Activated CD4-positive, alpha-beta T cell treated with anti-CD3 and anti-CD28 coated beads, Interleukin-2, amount 50 U/mL, for 24 hours (primary cell): ENCODE measurements around the gene DHRS7B.
"Not testable (repeated sequence)": the region's sequence is repeated elsewhere in the genome, so short reads cannot be mapped to it uniquely, and the experiment has no call there.

ENCODE experiments used
- DNase-seq, 2 donors: peaks; one replicate each; pipeline ENCODE4 v3.0.0-alpha.2; 2020; ENCODE audit warnings: low read depth in 1 of 2, low spot score in 1 of 2

Gene DHRS7B, protein sequence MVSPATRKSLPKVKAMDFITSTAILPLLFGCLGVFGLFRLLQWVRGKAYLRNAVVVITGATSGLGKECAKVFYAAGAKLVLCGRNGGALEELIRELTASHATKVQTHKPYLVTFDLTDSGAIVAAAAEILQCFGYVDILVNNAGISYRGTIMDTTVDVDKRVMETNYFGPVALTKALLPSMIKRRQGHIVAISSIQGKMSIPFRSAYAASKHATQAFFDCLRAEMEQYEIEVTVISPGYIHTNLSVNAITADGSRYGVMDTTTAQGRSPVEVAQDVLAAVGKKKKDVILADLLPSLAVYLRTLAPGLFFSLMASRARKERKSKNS

DNA sequence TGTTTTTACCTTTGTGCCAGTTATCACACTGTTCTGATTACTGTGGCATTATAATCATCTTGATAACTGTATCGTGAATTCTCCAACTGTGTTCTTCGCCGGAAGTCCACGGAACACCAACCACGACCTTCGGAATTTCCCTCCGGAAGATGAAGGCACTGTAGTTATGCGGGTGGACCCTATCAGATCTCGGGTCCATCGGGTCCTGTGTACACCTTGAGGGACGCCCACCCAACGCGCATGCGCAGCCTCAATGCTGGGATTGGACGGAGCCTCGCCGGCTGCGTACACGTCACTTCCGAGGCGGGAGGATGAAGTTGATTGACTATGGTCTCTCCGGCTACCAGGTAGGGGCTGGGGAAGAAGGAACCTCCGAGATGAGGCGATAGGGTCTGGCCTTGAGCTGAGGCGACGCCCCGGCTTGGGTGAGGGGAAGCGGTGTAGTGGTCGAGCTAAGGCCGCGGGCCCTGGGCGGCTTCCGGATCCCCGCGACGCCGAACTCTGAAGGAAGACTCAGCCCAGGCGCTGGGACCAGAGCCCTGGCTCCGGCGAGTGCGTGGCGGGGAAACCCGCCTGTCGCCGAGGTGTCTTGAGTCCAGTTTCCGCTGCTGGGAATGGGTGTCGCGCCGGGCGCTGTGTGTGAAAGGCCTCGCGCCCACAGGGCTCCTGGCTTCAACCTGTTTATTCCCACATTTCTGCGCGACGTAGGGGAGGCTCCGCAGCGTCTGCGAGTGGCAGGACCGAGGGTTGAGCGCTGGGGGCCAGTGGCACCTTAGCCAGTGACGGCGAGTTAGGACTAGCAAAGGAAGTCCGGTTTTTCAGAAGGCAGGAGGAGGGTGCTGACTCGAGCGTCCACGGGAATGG is at the start of gene DHRS7B:
TSS of gene DHRS7B (plus strand) at position 320 of the 864 bp plus-strand sequence. CDS start at position 328, 8 bp downstream.
- peak; percentile 97 for DNase-seq

DNA sequence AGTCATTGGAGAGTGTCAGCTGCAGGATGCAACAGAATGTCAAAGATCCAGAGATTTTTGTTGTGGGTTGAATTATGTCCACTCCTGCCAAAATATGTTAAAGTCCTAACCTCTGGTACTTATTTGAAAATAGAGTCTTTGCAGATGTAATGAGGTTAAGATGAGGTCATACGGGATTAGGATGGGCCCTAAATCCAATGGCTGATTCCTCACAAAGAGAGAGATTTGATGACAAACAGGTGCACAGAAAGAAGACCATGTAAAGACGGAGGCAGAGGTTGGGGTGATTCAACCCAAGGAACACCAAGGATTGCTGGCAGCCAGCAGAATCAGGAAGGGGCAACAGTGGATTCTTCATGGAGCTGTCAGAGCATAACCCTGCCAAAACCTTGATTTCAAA is 49.5 kb upstream of the DHRS7B start:
- no peak for DNase-seq

DNA sequence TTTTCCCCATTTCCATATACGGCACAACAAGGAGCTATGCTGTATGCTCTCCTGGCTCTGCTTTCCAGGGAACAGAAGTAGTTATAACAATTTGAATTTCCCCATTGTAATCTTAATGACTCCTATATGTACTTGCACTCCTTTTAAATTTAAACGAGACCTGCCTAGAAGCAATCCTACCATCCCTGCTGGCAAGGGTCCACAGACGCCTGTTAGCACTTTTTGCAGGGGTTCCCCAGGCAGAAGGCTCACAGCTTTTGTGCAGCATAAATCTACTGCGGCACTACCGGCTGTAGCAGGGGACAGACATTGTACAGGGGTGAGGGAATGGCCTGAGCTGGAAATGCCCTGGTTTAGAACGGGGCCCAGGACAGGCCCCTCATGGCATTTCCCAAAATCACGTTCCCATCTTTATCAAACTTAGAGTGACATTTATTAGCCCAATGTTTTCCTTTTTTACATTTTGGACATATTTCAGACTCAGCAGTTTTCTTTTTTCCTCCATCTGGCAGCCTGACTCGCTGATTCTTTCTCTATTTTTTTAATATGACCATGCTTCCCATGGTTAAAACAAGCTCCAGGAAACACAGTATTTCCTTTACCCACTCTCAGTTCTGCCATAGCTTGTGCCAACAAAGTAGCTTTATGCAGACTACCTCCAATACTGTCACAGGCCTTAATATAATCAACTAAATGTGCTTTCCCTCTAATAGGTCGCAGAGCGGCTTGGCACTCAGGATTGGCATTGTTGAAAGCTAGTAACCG is 48.6 kb upstream of the DHRS7B start:
- DNase-seq: no peak

DNA sequence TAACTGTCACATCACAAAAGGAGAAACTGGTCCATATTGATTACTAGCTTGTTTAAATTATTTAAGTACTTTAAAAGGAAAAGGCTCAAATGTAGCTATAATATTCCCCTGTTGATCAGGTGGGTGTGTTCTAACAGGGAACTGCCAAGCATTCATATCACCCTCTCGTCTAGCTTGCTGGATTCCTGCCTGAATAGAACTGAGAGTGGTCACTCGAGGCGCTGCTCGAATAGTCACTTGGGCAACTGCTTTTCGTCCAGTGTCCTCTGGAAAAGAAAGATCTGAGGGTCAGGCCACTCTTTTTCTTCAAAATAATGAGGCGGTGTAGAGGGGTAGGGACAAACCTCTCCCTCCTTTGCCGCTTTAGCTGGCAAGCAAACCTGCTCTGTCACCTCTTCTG is 47.6 kb upstream of the DHRS7B start:
- DNase-seq: no peak

DNA sequence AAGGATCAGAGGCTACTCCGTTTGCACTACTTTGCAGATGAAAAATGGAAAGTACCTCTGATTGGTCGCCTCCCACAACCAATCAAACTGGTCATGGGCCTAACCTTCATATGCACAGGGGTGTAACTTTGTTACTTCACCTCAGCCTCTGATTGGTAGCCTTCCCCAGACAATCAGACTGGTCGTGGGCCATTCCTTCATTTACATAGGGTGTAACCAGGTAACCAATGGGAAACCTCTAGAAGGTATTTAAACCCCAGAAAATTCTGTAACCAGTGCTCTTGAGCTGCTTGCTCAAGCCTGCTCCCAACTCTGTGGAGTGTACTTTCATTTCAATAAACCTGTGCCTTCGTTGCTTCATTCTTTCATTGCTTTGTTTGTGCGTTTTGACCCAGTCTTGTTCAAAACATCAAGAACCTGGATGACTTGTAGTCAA is 44.7 kb upstream of the DHRS7B start:
- no peak for DNase-seq

DNA sequence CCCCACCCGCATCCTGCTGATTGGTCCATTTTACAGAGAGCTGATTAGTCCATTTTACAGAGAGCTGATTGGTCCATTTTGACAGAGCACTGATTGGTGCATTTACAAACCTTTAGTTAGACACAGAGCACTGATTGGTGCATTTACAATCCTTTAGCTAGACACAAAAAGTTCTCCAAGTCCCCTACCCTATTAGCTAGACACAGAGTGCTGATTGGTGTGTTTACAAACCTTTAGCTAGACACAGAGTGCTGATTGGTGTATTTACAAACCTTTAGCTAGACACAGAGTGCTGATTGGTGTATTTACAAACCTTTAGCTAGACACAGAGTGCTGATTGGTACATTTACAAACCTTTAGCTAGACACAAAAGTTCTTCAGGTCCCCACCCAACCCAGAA is 41.5 kb upstream of the DHRS7B start:
- not testable (repeated sequence) for DNase-seq

DNA sequence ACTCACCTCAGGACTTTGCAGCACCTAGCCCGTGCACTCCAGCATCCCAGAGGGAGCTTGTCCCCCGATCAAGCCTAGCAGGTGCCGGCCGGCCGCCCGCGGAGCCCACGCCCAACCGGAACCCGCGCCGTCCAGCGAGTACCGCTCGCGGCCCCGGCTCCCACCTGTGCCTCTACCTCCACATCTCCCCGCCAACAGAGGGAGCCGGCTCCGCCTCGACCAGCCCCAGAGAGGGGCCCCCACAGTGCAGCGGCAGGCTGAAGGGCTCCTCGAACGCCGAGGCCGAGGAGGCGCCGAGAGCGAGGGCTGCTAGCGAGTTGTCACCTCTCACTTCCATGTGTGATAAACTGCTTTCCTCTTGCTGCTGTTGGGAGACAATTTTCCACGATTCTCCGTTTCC is 41.1 kb upstream of the DHRS7B start:
- no peak for DNase-seq

DNA sequence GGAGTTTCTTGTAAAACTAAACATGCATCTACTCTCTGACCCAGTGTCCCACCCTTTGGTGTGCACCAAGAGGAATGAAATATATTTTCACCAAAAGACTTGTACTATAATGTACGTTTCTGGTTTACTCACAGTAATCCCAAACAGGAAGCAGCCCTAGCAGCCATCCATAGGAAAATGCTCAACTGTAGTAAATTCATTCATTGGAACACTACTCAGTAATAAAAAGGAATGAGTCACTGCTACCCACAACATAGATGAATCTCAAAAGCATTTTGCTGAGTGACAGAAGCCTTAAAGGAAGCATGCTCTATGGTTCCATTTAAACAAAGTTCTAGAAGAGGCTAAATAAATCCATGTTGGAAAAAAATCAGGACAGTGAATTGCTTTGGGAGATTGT is 37.6 kb upstream of the DHRS7B start:
- DNase-seq: no peak

DNA sequence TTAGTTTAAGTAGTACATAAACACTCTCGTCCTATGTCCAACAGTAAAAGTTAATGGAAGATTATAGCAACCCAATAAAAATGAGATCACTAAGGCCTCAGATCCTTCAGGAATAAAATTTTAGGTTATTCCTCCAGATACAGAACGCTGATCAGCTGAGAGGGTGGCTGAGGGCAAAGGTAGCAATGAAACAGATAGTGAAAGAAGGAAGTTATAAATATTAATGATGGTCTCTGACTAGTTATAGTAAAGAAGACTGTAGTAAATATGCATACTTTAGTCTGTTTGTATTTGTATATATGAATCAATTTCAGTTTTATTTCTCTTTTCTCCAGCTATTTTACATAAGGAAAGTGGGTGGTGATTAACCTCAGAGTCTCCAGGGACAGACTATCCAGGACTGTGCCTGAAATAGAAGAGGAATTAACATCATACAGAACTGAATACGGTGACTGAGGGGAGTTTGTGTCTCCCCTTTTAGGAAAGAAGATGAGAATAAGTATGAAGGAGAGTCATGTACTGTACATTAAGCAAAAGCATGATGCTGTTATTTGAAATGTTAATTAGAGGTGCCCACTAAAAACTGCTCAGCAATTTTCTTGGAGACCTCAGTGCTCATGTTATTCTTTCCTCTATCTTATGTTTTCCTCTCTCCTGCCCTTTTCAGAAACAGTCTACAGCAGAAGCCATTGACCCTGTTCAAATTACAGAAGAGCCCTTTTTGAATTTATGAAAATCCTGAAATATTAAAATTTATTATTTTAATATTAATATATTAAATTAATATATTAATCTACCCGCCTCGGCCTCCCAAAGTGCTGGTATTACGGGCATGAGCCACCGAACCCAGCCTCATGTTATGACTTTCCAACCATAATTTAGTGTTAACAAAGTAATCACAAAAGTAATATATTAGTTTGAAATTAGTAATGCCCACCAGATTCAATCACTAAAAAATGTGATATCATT is 36.5 kb upstream of the DHRS7B start:
- no peak for DNase-seq

DNA sequence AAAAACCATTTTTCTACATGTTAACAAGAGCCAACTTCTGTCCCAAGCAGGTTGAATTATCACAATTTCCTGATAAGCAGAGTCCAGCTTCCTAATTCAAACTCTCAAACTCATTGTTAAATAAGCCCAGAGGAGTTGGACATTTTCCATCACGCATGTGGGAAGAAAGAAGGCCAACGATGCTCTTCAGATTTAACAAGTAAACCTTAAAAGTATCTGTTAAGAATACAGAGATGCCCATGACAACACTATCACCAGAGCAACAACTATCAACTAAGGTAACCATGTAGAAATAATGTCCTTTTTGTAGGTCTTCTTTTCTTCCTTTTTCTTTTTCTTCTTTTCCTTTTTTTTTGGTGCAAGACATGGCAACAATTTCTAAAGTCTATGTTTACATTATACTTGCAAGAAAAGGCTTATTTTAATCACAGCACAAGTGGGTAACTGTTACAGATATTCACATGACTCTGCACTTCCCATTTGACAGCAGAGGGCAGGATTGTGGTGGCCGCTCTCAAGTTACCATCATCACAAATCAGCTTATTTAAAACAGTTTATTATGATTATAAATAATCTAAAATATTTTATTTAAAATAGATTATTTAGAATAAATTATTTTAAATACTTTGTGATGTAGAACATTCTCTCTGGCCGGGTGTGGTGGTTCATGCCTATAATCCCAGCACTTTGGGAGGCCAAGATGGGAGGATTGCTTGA is 35.7 kb upstream of the DHRS7B start:
- no peak for DNase-seq

DNA sequence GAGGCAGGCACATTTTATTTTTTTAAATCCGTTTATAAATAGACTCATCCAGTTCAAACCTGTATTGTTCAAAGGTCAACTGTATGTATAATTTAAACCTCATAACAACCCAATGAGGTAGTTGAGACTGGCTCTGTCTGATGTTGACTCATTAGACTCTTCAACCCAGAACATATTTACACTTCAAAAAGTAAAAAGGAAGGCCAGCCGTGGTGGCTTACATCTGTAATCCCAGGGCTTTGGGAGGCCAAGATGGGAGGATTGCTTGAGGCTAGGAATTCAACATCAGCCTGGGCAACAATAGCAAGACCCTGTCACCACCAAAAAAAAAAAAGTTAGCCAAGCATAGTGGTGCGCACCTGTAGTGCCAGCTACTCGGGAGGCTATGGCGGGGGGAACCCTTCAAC is 32.5 kb upstream of the DHRS7B start:
- DNase-seq: no peak

DNA sequence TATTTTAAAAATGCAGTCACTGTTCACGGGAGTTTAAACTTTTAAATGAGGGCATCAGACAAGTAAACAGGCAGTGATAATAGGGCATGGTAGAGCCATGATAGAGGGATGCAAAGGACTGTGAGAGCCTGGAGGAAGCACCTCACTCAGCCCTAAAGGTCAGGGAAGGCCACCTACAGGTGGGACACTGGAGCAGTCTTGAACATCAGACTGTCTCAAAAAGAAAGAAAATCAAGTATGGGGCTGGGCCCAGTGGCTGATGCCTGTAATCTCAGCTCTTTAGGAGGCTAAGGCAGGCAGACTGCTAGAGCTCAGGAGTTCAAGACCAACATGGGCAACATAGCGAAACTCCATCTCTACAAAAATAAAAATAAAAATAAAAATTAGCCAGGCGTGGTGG is 31.0 kb upstream of the DHRS7B start:
- DNase-seq: no peak

DNA sequence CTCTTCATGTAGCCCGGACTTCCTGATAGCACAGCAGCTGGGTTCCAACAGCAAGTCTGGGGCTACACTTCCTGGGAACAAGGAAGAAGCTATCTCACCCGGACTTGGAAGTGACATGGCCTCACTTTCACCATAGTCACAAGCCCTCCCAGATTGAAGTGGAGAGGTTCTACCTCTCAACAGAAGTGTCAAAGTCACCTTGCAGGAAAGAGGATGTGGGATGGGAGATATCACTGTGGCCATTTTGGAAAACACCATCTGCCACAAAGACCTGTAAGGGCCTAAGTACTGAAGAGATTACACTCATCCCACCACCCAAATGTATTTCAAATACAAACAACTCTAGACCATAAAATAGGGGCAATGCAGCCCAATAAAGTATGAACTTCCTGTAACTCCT is 29.9 kb upstream of the DHRS7B start:
- no peak for DNase-seq

DNA sequence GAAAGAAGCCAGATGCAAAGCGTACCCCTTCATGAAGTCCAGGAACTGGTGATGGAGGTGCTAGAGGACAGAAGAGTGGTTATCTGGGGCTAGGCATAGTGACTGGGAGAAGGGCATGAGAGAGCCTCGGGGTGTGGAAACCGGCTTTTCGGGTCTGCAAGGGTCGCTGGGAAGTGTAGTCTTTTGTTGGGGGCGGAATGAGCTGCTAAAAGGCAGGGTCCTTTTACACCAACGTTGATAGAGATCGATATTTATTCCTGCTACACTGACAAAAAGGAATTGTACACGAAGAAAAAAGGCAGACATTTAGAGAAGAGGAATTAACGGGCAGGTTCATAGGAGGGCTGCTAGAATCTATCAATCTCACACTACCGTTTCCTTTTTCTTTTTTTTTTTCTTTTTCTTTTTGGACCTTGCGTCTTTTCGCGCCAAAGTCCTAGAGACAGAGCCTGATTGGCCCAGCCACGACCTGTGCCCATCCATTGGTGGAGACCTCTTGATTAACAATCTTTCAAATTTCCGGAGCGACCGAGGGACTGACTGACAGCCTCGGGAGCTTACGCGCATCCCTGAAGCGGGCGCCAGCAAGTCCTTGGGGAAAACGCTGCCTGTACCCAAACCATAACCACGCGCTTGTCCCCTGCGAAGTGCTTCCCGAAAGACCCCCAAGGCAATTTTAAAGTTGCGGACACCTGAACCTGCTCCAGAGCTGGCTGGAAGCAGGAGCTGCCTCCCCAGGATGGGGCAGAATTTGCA is 27.7 kb upstream of the DHRS7B start:
- peak; percentile 28 to 64 for DNase-seq

DNA sequence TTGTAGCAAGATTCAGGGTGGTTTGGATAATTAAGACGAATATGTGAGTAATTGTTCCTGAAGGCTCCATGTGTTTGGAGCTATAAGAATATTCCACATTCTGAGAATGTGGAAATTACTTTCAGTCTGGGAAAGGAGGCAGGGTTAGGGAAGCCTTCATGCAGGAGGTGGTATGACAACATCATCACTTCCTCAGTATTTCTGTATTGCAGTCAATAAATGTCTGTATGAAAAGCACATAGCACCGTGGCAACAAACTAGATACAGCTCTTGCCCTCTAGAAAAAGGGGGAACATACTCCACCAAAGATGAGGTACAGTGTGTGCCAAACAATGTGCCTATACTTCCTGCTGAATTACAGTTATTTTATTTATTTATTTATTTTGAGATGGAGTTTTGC is 26.1 kb upstream of the DHRS7B start:
- DNase-seq: no peak

DNA sequence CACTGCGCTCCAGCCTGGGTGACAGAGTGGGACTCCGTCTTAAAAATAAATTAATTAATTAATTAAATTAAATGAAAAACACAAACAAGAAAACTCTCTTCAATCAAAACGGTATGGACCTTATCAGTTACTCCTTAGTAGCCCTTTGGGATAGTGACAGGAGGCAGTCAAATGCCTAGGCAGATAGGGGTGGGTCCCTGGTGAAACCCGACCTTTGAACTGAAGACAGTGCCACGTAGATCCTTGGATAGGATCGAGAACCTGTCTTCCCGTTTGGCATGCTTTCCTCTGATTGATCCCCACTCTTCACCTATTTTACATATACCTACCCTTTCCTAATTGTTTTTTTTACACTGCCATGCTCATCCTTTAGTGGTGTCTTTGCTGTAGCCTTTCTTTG is 22.2 kb upstream of the DHRS7B start:
- DNase-seq: no peak

DNA sequence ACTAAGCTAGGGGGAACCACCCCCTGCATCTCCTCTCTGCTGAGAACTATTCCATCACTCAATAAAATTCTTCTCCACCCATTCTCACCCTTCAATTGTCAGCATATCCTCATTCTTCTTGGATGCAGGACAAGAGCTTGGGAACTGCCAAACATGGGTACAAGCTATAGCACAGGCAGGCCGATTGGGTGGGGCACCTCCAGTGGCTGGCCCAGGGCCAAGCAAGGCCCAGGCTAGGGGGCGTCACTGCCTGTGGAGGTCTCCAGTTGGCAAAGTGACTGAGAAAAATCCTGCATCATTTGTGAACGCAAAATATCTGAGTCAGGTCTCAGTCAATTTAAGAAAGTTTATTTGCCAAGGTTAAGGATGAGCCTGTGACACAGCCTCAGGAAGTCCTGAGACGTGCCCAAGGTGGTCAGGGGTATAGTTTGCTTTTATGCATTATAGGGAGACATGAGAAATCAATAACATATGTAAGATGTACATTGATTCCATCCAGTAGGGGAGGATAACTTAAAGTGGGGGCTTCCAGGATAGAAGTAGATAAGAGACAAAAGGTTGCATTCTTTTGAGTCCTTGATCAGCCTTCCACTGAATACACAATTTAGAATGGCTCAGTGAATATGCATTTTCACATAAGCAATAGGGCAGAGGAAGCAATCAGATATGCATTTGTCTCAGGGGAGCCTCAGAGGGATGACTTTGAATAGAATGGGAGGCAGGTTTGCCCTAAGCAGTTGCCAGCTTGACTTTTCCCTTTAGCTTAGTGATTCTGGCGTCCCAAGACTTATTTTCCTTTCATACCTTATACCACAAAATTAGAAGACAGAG is 21.5 kb upstream of the DHRS7B start:
- no peak for DNase-seq

DNA sequence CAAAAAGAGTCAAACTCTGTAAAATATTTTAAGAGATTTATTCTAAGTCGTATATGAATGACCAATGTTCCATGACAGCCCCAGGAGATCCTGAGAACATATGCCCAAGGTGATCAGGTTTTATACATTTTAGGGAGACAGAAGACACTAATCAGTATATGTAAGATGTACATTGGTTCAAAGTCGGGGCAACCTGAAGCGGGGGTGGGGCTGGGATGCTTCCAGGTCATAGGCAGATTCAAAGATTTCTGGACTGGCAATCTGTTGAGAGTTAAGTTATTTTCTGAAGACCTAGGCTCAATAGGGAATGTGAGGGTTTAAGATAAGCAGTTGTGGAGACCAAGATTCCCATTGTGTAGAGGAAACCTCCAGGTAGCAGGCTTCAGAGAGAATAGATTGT is 20.4 kb upstream of the DHRS7B start:
- DNase-seq: no peak
